Renal cortical epithelial cell (primary cell): ENCODE results near the gene ITPR1. TPM values are rescaled to one million over a fixed set of nuclear protein-coding genes. Genes with fewer than 3 reads are reported as not detected.
A peak's percentile ranks its signal among the peaks of the same experiment; 100 is the strongest.

Experiments used
- DNase-seq: peaks from one replicate; pipeline ENCODE4 v3.0.0-alpha.2; 2011; ENCODE audit warnings: low read depth
- total RNA-seq: library from RNA; depleted of rRNA; stranded (reverse); fragments of >200 nt; gene quantifications from 2 replicates; pipeline ENCODE4 v1.2.3, GENCODE V29; 2014

The ITPR1 gene
- total RNA-seq, 1 donor from 2014 or later: 30.0 TPM

DNA sequence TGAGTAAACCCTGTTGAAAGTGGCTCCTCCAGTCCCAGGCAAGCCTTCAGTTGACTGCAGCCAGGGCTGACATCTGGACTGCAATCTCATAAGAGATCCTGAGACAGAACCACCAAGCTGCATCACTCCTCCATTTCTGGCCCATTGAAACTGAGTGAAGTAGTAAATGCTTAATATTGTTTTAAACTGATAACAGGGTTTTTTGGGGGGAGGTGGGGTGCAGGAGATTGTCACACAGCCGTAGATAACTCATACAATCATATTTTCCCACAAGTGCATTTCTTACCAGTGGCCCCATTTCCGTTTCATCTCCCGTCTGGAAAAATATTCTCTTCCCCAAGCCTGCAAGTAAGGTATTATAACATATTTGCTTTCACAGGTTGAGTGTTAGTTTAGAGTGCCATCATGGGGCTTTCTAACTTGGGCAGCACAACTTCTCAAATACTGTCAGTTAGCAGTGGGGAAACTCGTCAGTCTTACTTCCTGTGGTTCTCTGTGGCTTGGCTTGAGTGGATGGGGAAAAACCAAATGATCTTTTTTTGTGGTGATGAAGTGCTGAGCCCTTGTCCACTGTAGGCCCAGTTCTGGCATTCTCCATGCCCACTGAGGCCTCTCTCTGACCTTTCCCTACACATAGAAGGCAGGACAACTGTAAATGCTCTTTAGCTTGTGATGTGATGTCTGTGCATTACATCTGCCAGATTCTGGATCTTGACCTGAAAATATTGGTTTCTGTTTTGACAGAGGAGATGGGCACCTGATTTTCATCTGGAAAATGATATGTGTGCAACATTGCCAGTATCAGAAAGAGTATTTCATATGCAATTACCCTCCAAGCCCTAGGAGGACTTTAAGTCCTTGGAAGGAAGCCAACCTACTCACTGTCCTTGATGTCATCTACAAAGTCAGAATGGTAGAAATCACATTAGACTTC is 396.0 kb downstream of the ITPR1 start:
- DNase-seq: peak; percentile 43

DNA sequence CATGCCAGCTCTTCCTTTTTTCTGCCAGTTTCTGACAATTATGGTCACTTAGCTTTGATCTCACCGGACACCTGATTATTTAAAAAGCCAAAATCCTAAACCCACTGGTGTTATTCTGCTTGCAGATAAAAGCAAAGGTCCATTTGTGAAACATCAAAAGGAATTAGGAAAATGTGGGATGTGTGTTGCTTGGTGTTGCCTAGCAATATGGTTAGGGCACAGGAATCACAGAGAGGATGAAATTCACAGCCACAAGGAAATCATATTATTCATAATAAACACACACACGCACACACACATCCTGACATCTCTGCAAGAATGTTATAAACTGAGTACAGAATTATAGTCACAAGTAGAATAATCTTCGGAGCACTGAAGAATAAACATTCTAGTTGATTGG is 396.7 kb downstream of the ITPR1 start:
- peak; percentile 42 for DNase-seq

DNA sequence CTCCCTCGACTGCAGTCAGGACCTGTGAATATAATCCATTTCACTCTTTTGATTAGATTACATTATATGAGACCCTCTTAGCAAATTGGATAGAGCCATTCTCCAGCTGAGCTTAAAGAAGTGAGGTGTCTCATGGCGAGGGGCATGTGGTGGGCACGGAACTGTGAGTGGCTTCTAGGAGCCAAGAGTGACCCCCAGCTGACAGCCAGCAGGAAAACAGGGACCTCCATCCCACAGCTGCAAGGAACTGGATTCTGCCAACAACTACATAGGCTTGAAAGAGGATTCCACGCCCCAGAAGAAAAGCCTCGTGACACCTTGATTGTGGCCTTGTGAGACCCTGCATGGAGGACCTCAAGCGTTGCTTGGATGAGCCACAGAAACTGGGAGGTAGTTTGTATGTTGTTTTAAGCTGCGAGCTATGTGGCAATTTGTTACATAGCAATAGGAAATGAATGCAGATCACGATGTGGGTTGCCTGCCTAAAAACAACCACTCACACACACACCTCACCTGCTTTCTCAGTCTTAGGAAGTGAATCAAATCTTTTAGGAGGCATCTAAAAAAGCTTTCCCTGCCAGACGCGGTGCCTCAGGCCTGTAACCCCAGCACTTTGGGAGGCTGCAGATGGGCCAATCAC is 401.9 kb downstream of the ITPR1 start:
- peak; percentile 88 for DNase-seq

DNA sequence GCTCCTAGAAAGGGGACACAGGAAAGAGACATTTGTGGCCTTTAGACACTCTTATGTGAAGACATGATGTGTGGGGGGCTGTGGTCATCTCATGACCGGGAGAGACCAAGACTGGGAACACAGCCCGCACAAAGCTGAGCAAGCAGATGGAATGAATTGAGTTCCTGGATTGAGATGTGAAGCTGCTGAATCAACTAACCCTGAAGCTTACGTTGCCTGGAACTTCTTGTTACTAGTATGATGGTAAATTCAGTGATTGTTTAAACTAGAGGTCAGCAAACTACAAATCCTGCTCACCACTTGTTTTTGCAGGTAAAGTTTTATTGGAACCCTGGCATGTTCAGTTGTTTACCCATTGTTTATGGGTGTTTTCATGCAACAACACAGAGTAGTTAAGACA is 402.7 kb downstream of the ITPR1 start:
- peak; percentile 62 for DNase-seq

Other genes starting within 250 kb of the ITPR1 start
- 9.6 and 16.8 TPM in 2 replicates for gene SETMAR, start 190.0 kb upstream of the ITPR1 start, total RNA-seq
- 94.0 and 121 TPM in 2 replicates for gene SUMF1, start 26.1 kb upstream of the ITPR1 start, total RNA-seq